GM21381 (cell line): ENCODE measurements around the gene THRA.

Experiments used
- ATAC-seq: cut with Tn5 transposase; IDR thresholded peaks from one replicate; pipeline ENCODE4 v1.9.1; 2021; ENCODE audit warnings: mild to moderate bottlenecking, moderate library complexity; ENCODE audit not compliant: unreplicated experiment

THRA gene

GRCh38 chr17:40062329-40063186 is at the start of gene THRA:
Gene THRA (plus strand): TSS chr17:40062965. CDS start chr17:40074489, 11,524 bp downstream.
- peak; percentile 68 for ATAC-seq

DNA sequence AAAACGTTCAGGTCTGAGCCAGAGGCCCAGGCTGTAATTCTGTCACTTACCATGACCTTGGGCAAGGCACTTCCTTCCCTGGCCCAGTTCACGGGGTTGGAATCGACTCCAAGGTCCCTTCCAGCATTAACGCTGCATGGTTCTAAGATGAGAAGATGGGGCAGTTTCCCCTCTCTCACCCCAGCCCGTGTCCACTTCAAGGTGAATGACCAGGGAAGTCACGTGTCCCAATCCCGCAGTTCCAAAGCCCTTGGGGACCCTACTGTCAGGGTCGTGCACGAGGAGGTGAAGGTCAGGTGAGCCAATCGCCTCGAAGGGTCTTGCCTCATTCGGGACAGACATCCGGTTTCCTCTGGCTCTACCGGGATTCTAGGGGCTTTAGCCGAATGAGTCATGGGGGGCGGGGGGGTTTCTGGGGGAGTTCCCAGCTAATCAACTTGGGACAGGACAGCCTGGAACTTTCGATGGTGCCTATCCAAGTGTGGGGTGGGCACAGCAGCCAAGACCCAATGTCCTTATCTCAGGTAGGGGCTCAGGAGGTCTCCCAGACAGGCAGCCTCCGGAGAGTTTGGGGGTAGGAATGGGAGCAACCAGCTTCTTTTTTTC is 48.3 kb upstream of the THRA start:
- ATAC-seq: no peak

DNA sequence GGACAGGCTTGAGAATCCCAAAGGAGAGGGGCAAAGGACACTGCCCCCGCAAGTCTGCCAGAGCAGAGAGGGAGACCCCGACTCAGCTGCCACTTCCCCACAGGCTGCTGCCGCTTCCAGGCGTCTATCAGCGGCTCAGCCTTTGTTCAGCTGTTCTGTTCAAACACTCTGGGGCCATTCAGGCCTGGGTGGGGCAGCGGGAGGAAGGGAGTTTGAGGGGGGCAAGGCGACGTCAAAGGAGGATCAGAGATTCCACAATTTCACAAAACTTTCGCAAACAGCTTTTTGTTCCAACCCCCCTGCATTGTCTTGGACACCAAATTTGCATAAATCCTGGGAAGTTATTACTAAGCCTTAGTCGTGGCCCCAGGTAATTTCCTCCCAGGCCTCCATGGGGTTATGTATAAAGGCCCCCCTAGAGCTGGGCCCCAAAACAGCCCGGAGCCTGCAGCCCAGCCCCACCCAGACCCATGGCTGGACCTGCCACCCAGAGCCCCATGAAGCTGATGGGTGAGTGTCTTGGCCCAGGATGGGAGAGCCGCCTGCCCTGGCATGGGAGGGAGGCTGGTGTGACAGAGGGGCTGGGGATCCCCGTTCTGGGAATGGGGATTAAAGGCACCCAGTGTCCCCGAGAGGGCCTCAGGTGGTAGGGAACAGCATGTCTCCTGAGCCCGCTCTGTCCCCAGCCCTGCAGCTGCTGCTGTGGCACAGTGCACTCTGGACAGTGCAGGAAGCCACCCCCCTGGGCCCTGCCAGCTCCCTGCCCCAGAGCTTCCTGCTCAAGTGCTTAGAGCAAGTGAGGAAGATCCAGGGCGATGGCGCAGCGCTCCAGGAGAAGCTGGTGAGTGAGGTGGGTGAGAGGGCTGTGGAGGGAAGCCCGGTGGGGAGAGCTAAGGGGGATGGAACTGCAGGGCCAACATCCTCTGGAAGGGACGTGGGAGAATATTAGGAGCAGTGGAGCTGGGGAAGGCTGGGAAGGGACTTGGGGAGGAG is 47.5 kb upstream of the THRA start, which contains the start of gene CSF3:
CSF3 (plus strand) TSS at position 436 of the 993 bp plus-strand sequence; CDS start at position 471, 35 bp downstream.
- ATAC-seq: no peak

DNA sequence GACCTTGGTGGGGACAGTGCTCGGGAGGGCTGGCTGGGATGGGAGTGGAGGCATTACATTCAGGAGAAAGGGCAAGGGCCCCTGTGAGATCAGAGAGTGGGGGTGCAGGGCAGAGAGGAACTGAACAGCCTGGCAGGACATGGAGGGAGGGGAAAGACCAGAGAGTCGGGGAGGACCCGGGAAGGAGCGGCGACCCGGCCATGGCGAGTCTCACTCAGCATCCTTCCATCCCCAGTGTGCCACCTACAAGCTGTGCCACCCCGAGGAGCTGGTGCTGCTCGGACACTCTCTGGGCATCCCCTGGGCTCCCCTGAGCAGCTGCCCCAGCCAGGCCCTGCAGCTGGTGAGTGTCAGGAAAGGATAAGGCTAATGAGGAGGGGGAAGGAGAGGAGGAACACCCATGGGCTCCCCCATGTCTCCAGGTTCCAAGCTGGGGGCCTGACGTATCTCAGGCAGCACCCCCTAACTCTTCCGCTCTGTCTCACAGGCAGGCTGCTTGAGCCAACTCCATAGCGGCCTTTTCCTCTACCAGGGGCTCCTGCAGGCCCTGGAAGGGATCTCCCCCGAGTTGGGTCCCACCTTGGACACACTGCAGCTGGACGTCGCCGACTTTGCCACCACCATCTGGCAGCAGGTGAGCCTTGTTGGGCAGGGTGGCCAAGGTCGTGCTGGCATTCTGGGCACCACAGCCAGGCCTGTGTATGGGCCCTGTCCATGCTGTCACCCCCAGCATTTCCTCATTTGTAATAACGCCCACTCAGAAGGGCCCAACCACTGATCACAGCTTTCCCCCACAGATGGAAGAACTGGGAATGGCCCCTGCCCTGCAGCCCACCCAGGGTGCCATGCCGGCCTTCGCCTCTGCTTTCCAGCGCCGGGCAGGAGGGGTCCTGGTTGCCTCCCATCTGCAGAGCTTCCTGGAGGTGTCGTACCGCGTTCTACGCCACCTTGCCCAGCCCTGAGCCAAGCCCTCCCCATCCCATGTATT is 46.5 kb upstream of the THRA start:
- no peak for ATAC-seq

GRCh38 chr17:40017422-40018080 is 45.2 kb upstream of the THRA start:
- no peak for ATAC-seq

GRCh38 chr17:40018211-40019121 is 44.3 kb upstream of the THRA start:
- ATAC-seq: no peak

DNA sequence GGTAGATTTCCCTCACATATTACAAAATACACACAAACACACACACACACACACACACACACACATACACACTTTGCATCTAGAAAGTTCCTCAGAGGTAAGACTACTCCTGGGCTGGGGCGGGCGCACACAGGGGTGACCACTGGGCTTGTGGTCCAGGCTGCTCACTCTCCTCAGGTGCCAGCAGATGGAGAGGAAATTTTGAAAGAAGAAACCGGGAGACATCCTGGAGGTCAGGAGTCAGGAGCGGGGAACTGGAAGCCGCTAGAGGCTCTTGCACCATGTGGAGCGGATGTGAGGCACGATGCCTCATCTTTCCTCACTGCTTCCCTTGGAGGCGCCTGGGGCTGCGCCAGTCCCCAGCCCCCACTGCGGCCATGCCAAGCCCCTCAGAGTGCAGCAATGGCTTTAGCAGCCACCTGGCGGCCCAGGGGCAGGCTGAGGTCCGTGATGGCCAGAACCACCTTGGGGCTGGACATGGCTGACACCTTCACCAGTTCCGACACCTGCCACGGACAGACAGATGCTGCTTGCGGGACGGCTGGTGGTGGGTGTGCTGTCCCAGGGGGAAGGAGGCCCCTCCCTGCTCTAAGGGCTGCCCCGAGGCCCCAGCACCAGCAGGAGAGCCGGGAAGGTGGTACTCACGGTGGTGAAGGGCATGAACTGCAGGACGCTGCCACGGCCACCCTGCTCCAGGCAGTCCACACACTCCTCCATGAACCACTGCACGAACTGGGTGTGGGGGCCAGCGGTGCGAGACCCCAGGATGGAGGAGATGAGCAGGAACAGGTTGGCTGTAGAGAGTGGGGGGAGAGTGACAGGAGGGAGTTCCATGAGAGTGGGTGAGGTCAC is 43.4 kb upstream of the THRA start:
- no peak for ATAC-seq

- ATAC-seq: no peak
Measured at GRCh38 chr17:40020146-40020545, 42.6 kb upstream of the THRA start.

- ATAC-seq: no peak
Measured at GRCh38 chr17:40021451-40021971, 41.3 kb upstream of the THRA start.

- ATAC-seq: no peak
Measured at GRCh38 chr17:40022497-40022896, 40.3 kb upstream of the THRA start.

DNA sequence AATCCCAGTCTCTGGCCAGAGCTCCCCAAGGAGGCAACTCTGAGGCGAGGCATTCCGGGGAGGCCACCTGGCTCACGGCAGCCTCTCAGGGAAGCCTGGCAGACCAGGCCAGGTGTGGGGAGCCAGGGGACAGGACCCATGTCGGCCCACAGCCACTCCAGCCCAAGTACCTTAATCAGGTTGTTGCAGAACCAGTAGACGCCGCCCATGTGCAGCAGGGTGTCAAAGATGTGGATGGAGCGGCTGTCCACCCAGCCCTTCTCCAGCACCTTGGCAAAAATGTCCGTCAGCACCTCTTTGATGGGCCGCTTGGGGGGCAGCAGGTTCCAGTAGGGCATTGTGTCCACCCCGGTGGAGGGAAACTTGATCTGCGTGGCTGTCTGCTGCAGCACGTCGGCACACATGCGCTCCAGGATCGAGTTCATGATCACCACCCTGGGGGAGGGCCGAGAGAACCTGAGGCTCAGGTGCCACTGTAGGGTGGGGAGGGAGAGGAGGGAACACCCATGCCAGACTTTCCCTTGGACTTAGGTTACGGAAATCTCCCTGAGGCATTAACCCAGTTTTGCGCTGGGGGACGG is 39.7 kb upstream of the THRA start:
- no peak for ATAC-seq

DNA sequence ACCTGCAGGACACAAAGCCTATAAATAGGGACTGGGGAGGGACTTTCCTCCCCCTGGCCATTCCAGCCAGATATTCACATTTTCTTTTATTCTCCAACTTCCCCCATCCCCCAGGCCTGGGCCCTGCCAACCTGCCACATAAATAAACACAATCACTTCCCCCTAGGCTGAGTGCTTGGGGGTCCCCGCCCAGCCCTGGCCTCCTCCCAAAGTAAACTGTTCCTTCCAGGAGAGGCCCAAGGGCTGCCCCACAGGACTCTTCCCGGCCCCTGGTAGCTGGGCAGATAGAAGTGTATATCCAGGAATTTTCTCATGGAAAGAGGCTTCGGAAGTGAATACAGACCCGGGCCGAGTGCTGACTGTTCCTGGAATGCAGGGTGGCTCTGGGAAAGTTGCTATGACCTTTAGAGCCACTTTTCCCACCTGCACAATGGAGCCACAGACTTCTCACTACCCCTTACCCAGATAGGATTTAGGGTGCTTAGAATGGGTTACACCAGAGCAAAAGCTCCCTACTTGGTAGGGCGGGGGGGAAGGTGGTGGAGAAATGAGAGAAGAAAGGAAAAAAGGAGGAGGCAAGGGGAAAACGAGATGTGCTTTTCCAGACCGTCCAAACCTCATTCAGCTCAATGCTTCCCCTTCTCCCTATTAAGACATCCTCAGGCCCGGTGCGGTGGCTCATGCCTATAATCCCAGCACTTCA is 39.0 kb upstream of the THRA start:
- ATAC-seq: no peak

- no peak for ATAC-seq
Measured at GRCh38 chr17:40024901-40025300, 37.9 kb upstream of the THRA start.

DNA sequence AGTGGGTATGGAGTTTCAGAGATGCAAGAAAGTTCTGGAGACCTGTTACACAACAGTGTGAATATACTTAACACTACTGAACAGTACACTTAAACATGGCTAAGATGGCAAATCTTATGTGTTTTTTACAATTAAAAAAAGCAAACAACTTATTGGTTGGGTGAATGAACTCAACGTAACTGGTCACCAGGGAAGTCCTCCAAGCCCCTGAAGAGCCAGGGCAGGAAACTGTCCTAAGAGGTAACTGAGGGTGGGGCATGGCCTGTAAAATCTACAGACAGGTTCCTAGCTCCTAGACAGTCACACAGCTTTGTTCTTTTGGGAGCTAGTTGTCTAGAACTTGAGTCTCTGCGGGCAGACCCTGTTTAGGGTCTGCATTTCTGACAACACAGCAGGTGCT is 37.2 kb upstream of the THRA start:
- no peak for ATAC-seq

GRCh38 chr17:40025991-40026815 is 36.6 kb upstream of the THRA start:
- no peak for ATAC-seq
